Natural killer cell (primary cell): ENCODE data around the gene CIAO3. TPM values are rescaled to one million over a fixed set of nuclear protein-coding genes. Genes with fewer than 3 reads are reported as not detected.

ENCODE experiments used
- ATAC-seq, 3 donors: fragments of 150-1000 bp in 2 of 3; fragments of 200-7000 bp in 1 of 3; cut with Tn5 transposase; 1 replicate in 1 of 3; 2 replicates in 2 of 3; pipeline ENCODE4 v1.10.0; 2021; ENCODE audit warnings: mild to moderate bottlenecking in 2 of 3, moderate library complexity in 2 of 3
- DNase-seq, 2 donors: peaks; one replicate each; pipeline versions ENCODE4 v3.0.0 to v3.0.0-alpha.2; 2013 to 2021; ENCODE audit warnings: mixed read lengths in 1 of 2
- H3K27ac ChIP-seq: one replicate; pipeline ENCODE4 v1.5.1; 2013; ENCODE audit warnings: mild to moderate bottlenecking, low read length
- H3K27me3 ChIP-seq: one replicate; pipeline ENCODE4 v1.6.1; 2013; ENCODE audit warnings: low read length; ENCODE audit not compliant: control insufficient read depth, insufficient read depth
- H3K36me3 ChIP-seq: one replicate; pipeline ENCODE4 v1.6.1; 2013; ENCODE audit warnings: low read length; ENCODE audit not compliant: control insufficient read depth, insufficient read depth
- H3K4me1 ChIP-seq: one replicate; pipeline ENCODE4 v1.6.1; 2013; ENCODE audit warnings: low read length; ENCODE audit not compliant: control insufficient read depth, insufficient read depth
- H3K4me3 ChIP-seq: one replicate; pipeline ENCODE4 v1.5.1; 2013; ENCODE audit warnings: low read length
- H3K9me3 ChIP-seq: one replicate; pipeline ENCODE4 v1.6.1; 2013; ENCODE audit warnings: low read length; ENCODE audit not compliant: control insufficient read depth, insufficient read depth
- H3K27ac Mint-ChIP-seq, 2 donors: one replicate each; pipeline ENCODE4 v1.8.0; 2022; ENCODE audit warnings: mild to moderate bottlenecking in 2 of 2, mixed read lengths in 2 of 2, moderate library complexity in 1 of 2
- H3K27me3 Mint-ChIP-seq, 2 donors: one replicate each; pipeline ENCODE4 v1.8.0; 2022; ENCODE audit warnings: low read depth in 2 of 2, mixed read lengths in 2 of 2
- H3K36me3 Mint-ChIP-seq: one replicate; pipeline ENCODE4 v1.8.0; 2022; ENCODE audit warnings: mixed read lengths
- H3K4me1 Mint-ChIP-seq, 2 donors: one replicate each; pipeline ENCODE4 v1.8.0; 2022; ENCODE audit warnings: mixed read lengths in 2 of 2
- H3K4me3 Mint-ChIP-seq: one replicate; pipeline ENCODE4 v1.8.0; 2022; ENCODE audit warnings: mild to moderate bottlenecking, moderate library complexity, mixed read lengths
- H3K9me3 Mint-ChIP-seq, 2 donors: one replicate each; pipeline ENCODE4 v1.8.0; 2022; ENCODE audit warnings: mixed read lengths in 2 of 2
- WGBS: methylation state at CpG from one replicate; pipeline ENCODE4 v1.1.7; 2013; ENCODE audit warnings: missing lambda C conversion rate; ENCODE audit not compliant: insufficient coverage; 5-methylcytosine and 5-hydroxymethylcytosine counted together
- intact Hi-C: fragments of 100-400 bp; cut with micrococcal nuclease; formaldehyde crosslinking; loops from one replicate; pipeline ENCODE4 v1.14.2; 2022
- total RNA-seq, 4 donors: library from RNA; stranded (reverse); fragments of 120-200 nt in 1 of 4; gene quantifications; one replicate each; pipeline versions ENCODE4 v1.2.3 to v1.2.4, GENCODE V29; 2013 to 2022
- TF ChIP-seq, protein P1 (sequence below): fragments of 200-600 bp; IDR thresholded peaks from one replicate; pipeline ENCODE4 v1.8.0; 2022; ENCODE audit warnings: antibody characterized with exemption

The CIAO3 gene
- total RNA-seq, 3 donors from 2014 or later (not counting 1 experiment from before 2014, with no cell fraction given): 36.9 to 39.8 (median 37.5) TPM

DNA sequence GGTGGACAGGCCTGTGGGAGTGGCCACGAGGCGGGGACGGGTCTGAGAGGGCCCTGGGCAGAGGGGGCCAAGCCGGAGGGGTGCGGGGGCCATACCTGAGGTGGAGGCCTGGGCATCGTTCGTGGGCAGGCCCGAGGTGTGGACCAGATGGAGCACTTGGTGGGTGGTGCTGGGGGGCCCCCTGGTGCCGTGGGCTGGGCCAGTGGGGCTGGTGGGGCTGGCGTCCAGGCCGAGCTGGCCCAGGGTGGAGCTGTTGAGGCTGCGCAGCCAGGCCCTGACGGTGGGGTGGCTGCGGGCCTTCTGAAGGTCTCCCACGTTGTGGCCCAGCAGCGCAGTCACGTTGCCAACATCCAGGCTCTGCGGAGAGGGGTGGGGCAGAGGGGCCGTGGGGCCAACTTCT, 29.1 kb upstream of the CIAO3 start:
- Mint-ChIP-seq H3K27me3 (no peaks in the 10 kb centered on the region), H3K4me1 (no peaks in the 10 kb centered on the region), H3K27ac (no peak overlapping the region), H3K9me3 (no peaks in the 10 kb centered on the region), H3K36me3 (no peaks in the 10 kb centered on the region), H3K4me3 (no peak overlapping the region)
- H3K9me3 ChIP-seq: no peaks in the 10 kb centered on the region
- H3K27me3 ChIP-seq: no peaks in the 10 kb centered on the region
- no peaks in the 10 kb centered on the region for H3K4me1 ChIP-seq
- 93% methylated on average over 19 of the region's 19 CpGs for WGBS
- H3K27ac ChIP-seq: no peak overlapping the region
- no peak overlapping the region for H3K4me3 ChIP-seq
- no peaks in the 10 kb centered on the region for H3K36me3 ChIP-seq
- intact Hi-C loops: no loop called here
- DNase-seq: no peak
- TF ChIP-seq, protein P1, sequence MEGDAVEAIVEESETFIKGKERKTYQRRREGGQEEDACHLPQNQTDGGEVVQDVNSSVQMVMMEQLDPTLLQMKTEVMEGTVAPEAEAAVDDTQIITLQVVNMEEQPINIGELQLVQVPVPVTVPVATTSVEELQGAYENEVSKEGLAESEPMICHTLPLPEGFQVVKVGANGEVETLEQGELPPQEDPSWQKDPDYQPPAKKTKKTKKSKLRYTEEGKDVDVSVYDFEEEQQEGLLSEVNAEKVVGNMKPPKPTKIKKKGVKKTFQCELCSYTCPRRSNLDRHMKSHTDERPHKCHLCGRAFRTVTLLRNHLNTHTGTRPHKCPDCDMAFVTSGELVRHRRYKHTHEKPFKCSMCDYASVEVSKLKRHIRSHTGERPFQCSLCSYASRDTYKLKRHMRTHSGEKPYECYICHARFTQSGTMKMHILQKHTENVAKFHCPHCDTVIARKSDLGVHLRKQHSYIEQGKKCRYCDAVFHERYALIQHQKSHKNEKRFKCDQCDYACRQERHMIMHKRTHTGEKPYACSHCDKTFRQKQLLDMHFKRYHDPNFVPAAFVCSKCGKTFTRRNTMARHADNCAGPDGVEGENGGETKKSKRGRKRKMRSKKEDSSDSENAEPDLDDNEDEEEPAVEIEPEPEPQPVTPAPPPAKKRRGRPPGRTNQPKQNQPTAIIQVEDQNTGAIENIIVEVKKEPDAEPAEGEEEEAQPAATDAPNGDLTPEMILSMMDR: no peak
- ATAC-seq: no peak

DNA sequence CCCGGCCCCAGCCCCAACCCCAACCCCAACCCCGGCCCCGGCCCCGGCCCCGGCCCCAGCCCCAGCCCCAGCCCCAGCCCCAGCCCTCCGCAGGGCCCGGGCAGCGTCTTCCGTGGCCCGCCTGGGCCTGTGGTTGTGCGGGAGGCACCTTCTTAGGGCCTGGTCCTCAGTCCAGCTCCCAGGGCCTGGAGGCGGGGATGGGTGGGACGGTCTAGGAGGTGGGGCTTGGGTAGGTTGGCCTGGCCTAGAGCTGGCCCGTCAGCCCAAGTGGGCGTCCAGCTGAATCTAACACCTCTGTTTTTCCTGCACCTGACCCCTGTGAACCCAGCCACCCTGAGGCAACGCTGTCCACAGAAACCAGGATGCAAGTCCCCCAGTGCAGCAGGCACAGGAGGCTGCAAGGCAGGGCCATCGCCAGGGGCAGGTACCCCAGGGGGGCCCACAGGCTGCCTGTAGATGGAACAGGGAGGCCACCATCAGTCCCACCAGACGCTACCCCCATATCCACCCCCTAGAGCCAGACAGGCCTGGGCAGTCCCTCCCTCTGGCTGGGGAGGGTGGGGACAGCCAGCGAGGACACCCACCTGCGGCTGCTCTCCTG, 28.5 kb upstream of the CIAO3 start:
- Histone ChIP-seq H3K36me3 (no peaks in the 10 kb centered on the region), H3K4me3 (no peak overlapping the region), H3K9me3 (no peaks in the 10 kb centered on the region), H3K27me3 (no peaks in the 10 kb centered on the region), H3K27ac (no peak overlapping the region), H3K4me1 (no peaks in the 10 kb centered on the region)
- DNase-seq (no peak), ATAC-seq (no peak)
- Mint-ChIP-seq H3K27ac (no peak overlapping the region), H3K4me1 (no peaks in the 10 kb centered on the region), H3K27me3 (no peaks in the 10 kb centered on the region), H3K4me3 (no peak overlapping the region), H3K9me3 (no peaks in the 10 kb centered on the region), H3K36me3 (no peaks in the 10 kb centered on the region)
- intact Hi-C loops: no loop called here
- TF ChIP-seq, protein P1: no peak
- WGBS: 67% methylated on average over 15 of the region's 20 CpGs

DNA sequence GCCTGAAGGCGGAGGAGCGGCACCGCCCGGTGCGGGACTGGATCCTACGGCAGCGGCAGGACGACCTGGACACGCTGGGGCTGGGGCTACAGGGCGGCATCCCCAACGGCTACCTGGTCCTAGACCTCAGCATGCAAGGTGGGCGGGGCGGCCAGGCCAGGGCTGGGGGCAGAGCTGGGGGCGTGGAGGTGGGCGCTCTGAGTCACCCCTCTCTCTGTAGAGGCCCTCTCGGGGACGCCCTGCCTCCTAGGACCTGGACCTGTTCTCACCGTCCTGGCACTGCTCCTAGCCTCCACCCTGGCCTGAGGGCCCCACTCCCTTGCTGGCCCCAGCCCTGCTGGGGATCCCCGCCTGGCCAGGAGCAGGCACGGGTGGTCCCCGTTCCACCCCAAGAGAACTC, 27.6 kb upstream of the CIAO3 start:
- no peak for DNase-seq
- Histone ChIP-seq H3K4me3 (no peak overlapping the region), H3K36me3 (no peaks in the 10 kb centered on the region), H3K9me3 (no peaks in the 10 kb centered on the region), H3K4me1 (no peaks in the 10 kb centered on the region), H3K27ac (no peak overlapping the region), H3K27me3 (no peaks in the 10 kb centered on the region)
- Mint-ChIP-seq H3K4me3 (no peak overlapping the region), H3K27me3 (no peaks in the 10 kb centered on the region), H3K4me1 (no peaks in the 10 kb centered on the region), H3K36me3 (no peaks in the 10 kb centered on the region), H3K27ac (no peak overlapping the region), H3K9me3 (no peaks in the 10 kb centered on the region)
- ATAC-seq: no peak
- TF ChIP-seq, protein P1: no peak
- intact Hi-C loops: no loop called here
- WGBS: 83% methylated on average over 21 of the region's 21 CpGs

DNA sequence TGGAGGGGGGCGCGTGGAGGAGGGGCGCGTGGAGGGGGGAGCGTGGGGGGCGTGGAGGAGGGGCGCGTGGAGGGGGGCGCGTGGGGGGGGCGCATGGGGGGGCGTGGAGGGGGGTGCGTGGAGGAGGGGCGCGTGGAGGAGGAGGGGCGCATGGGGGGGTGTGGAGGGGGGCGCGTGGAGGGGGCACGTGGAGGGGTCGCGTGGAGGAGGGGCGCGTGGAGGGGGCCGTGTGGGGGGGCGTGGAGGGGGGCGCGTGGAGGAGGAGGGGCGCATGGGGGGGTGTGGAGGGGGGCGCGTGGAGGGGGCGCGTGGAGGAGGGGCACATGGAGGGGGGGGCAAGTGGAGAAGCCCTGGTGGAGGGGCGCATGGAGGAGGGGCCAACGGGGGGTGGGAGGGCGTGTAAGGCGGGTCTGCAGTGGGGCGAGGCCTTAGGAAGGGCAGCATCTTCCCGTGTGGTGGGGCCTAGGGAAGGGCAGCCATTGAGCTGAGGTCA, 27.0 kb upstream of the CIAO3 start:
- no peaks in the 10 kb centered on the region for H3K27me3 Mint-ChIP-seq
- H3K36me3 ChIP-seq: no peaks in the 10 kb centered on the region
- H3K27ac Mint-ChIP-seq: no peak overlapping the region
- no peaks in the 10 kb centered on the region for H3K36me3 Mint-ChIP-seq
- TF ChIP-seq, protein P1: no peak
- intact Hi-C loops: no loop called here
- no peak for ATAC-seq
- WGBS: 65% methylated on average over 8 of the region's 38 CpGs
- H3K4me1 Mint-ChIP-seq: no peaks in the 10 kb centered on the region
- H3K4me3 ChIP-seq: no peak overlapping the region
- H3K27ac ChIP-seq: no peak overlapping the region
- no peak overlapping the region for H3K4me3 Mint-ChIP-seq
- H3K27me3 ChIP-seq: no peaks in the 10 kb centered on the region
- no peaks in the 10 kb centered on the region for H3K9me3 Mint-ChIP-seq
- no peak for DNase-seq
- no peaks in the 10 kb centered on the region for H3K9me3 ChIP-seq
- no peaks in the 10 kb centered on the region for H3K4me1 ChIP-seq
